Osteocyte (in vitro differentiated cells): ENCODE results near the gene SERPINA6. TPM values are rescaled to one million over a fixed set of nuclear protein-coding genes. Genes with fewer than 3 reads are reported as not detected.

Source experiments
- DNase-seq: peaks from one replicate; pipeline ENCODE4 v3.0.0; 2021; ENCODE audit warnings: mixed read lengths; ENCODE audit not compliant: unreplicated experiment; ENCODE audit errors: extremely low spot score
- H3K27ac Mint-ChIP-seq: one replicate; pipeline ENCODE4 v1.8.0; 2021; ENCODE audit warnings: mild to moderate bottlenecking, mixed read lengths; ENCODE audit not compliant: unreplicated experiment
- H3K27me3 Mint-ChIP-seq: one replicate; pipeline ENCODE4 v1.8.0; 2021; ENCODE audit warnings: mixed read lengths; ENCODE audit not compliant: unreplicated experiment
- H3K36me3 Mint-ChIP-seq: one replicate; pipeline ENCODE4 v1.8.0; 2021; ENCODE audit warnings: mixed read lengths; ENCODE audit not compliant: unreplicated experiment
- H3K4me1 Mint-ChIP-seq: one replicate; pipeline ENCODE4 v1.8.0; 2021; ENCODE audit warnings: mixed read lengths; ENCODE audit not compliant: unreplicated experiment
- H3K4me3 Mint-ChIP-seq: one replicate; pipeline ENCODE4 v1.8.0; 2021; ENCODE audit warnings: mild to moderate bottlenecking, moderate library complexity, mixed read lengths; ENCODE audit not compliant: unreplicated experiment
- H3K9me3 Mint-ChIP-seq: one replicate; pipeline ENCODE4 v1.8.0; 2021; ENCODE audit warnings: mixed read lengths; ENCODE audit not compliant: unreplicated experiment
- total RNA-seq: library from RNA; stranded (reverse); gene quantifications from 2 replicates; pipeline ENCODE4 v1.2.1, GENCODE V29; 2021
- TF ChIP-seq, protein P1 (sequence below): fragments of 200-600 bp; sonication (generic); IDR thresholded peaks from 2 replicates; pipeline ENCODE4 v1.5.0; 2021; ENCODE audit warnings: antibody characterized with exemption, mild to moderate bottlenecking, moderate library complexity

The SERPINA6 gene
- total RNA-seq, 1 donor from 2014 or later, result not detected

DNA sequence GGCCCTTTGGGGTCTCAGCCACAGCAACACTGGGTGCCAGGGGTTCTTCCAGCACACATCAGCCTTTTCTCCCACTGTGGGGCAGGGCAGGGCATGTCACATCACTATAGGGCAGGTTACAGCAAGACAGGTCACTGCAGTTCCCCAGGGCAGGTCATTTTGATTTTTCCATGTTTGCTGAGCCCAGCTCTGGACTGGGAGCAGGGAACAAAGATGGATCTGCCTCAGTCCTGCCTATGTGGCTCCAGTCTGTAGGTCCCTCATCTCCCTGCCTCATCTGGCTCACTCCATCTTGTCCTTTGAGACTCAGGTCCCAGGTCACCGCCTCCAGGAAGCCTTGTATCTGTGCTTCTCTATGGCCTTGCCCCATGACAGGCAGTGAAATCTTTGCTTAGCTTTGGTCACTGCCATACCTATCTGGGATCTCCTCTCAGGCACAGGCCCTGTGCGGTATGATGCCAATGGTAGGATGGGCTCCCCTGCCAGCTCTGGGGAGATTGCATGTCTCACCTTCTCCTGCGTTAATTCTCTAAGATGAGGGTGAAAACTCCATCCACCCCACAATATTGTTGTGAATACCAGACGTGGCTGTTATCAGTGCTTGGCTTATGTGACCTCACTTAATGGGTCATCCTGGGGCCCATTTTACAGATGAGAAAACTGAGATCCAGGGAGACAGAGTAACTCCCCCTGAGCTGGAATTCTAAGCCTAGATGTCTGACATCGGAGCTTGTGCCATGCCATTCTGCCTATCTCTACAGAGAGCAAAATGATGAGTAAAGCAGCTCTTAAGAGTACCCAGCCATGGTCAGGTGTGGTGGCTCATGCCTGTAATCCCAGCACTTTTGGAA is 1.5 kb downstream of the SERPINA6 start:
- Mint-ChIP-seq H3K4me1 (peaks cover 4% of the 10 kb centered on the region), H3K27ac (no peak overlapping the region), H3K9me3 (no peaks in the 10 kb centered on the region), H3K4me3 (no peak overlapping the region), H3K36me3 (no peaks in the 10 kb centered on the region), H3K27me3 (no peaks in the 10 kb centered on the region)
- peak; percentile 60 for DNase-seq
- TF ChIP-seq, protein P1, sequence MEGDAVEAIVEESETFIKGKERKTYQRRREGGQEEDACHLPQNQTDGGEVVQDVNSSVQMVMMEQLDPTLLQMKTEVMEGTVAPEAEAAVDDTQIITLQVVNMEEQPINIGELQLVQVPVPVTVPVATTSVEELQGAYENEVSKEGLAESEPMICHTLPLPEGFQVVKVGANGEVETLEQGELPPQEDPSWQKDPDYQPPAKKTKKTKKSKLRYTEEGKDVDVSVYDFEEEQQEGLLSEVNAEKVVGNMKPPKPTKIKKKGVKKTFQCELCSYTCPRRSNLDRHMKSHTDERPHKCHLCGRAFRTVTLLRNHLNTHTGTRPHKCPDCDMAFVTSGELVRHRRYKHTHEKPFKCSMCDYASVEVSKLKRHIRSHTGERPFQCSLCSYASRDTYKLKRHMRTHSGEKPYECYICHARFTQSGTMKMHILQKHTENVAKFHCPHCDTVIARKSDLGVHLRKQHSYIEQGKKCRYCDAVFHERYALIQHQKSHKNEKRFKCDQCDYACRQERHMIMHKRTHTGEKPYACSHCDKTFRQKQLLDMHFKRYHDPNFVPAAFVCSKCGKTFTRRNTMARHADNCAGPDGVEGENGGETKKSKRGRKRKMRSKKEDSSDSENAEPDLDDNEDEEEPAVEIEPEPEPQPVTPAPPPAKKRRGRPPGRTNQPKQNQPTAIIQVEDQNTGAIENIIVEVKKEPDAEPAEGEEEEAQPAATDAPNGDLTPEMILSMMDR, result no peak

DNA sequence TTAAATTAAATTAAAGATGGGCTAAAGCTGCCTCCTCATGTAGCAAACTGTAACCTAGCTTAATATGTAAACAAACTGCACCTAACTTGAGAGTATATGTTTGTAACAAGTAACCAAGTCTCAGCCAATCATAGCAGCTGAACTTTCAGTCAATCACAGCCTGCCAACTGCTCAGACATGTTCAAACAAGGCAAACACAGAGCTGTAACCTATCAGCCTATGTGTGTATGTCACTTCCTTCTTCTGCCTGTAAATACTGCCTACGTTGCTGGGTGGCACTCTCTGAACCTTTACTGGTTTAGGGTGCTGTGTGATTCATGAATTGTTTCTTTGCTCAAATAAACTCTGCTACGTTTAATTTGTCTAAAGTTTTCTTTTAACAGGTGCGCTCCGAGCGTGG is 2.9 kb downstream of the SERPINA6 start:
- no peaks in the 10 kb centered on the region for H3K27me3 Mint-ChIP-seq
- no peak overlapping the region for H3K4me3 Mint-ChIP-seq
- H3K27ac Mint-ChIP-seq, result no peak overlapping the region
- H3K9me3 Mint-ChIP-seq, result peaks cover 5% of the 10 kb centered on the region
- no peaks in the 10 kb centered on the region for H3K36me3 Mint-ChIP-seq
- peak; percentile 25 for DNase-seq
- TF ChIP-seq, protein P1, result no peak
- H3K4me1 Mint-ChIP-seq, result peaks cover 4% of the 10 kb centered on the region

DNA sequence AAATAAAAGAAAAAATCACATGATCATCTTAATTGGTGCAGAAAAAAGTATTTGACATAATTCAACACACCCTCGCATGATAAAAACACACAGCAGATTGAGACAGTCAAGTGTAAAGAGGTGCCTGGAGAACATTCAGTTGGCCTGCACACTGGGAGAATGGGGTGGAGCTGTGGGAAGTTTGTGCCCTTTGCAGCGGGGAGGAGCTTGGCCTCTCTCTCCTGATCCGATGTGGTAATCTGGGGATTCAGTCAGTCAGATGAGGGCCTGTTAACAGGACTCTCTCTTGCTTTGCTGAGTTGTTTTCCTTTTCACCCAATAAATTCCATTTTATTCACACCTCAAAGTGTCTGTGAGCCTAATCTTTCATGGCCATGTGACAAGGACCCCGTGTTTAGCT is 5.9 kb downstream of the SERPINA6 start:
- H3K27me3 Mint-ChIP-seq, result no peaks in the 10 kb centered on the region
- DNase-seq, result peak; percentile 53
- H3K27ac Mint-ChIP-seq, result no peak overlapping the region
- TF ChIP-seq, protein P1, result no peak
- H3K9me3 Mint-ChIP-seq, result peaks cover 10% of the 10 kb centered on the region
- H3K36me3 Mint-ChIP-seq, result no peaks in the 10 kb centered on the region
- H3K4me1 Mint-ChIP-seq, result no peaks in the 10 kb centered on the region
- no peak overlapping the region for H3K4me3 Mint-ChIP-seq

DNA sequence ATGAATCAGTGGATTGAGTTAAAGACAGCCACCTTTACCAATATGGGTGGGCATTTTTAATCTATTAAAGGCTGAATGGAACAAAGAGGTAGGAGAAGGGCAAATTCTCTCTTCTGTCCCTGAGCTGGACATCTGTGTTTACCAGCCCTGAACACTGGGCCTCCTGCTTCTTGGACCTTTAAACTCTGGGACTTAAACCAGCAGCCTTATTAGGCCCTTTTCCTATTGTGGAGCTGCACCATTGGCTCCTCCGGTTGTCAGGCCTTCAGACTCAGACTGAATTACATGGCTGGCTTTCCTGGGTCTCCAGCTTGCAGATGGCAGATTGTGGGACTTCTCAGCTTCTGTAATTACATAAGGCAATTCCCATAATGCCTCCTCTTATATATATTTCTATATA is 6.4 kb downstream of the SERPINA6 start:
- Mint-ChIP-seq H3K27me3 (no peaks in the 10 kb centered on the region), H3K9me3 (peaks cover 10% of the 10 kb centered on the region), H3K27ac (no peak overlapping the region), H3K4me1 (no peaks in the 10 kb centered on the region), H3K36me3 (no peaks in the 10 kb centered on the region), H3K4me3 (no peak overlapping the region)
- DNase-seq, result no peak
- TF ChIP-seq, protein P1, result no peak

DNA sequence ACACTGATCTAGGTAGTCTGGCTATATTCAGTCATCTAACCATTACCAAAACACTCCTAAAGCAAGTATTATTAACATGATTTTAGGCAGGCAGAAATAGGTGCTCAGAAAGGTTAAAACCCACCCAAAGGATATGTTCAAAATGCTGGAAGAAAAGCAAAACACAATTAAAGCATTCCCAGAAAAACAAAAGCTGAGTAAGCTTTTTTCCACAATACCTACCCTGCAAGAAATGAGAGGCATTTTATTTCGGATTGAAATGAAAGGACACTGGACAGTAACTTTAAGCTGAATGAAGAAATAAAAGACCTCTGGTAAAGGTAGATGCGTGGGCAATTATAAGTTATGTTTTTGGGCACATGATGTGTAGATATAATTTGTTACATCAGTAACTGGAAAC is 8.2 kb downstream of the SERPINA6 start:
- no peak for DNase-seq
- Mint-ChIP-seq H3K4me1 (no peaks in the 10 kb centered on the region), H3K27ac (no peak overlapping the region), H3K9me3 (peaks cover 10% of the 10 kb centered on the region), H3K4me3 (no peak overlapping the region), H3K27me3 (no peaks in the 10 kb centered on the region), H3K36me3 (no peaks in the 10 kb centered on the region)
- TF ChIP-seq, protein P1, result no peak
